Common myeloid progenitor, CD34-positive (primary cell): ENCODE measurements around the gene PRKACA.
"Not testable (repeated sequence)": the region's sequence is repeated elsewhere in the genome, so short reads cannot be mapped to it uniquely, and the experiment has no call there.

Source experiments
- CTCF ChIA-PET: fragments of 350-600 bp; sonication (Branson Sonifier 250); formaldehyde crosslinking; loops from one replicate; lab custom pipeline; 2021; ENCODE audit warnings: antibody characterized with exemption; lab: Charles Lee
- POLR2A ChIA-PET: fragments of 350-600 bp; sonication (Branson Sonifier 250); formaldehyde crosslinking; loops from one replicate; lab custom pipeline; 2021; ENCODE audit warnings: antibody characterized with exemption; lab: Charles Lee
- DNase-seq, 3 donors: peaks; one replicate each; pipeline versions ENCODE4 v3.0.0 to v3.0.0-alpha.2; 2013
- H3K27ac ChIP-seq, 2 experiments: 1 replicate in 1 of 2; 2 replicates in 1 of 2; pipeline ENCODE4 v1.7.0; 2013; ENCODE audit warnings: inconsistent platforms in 2 of 2, low read length in 2 of 2, mild to moderate bottlenecking in 2 of 2, low read depth in 1 of 2, moderate library complexity in 1 of 2; ENCODE audit not compliant: severe bottlenecking in 2 of 2, insufficient read depth in 1 of 2, poor library complexity in 1 of 2
- H3K27me3 ChIP-seq, 5 experiments: replicated peaks in 2 of 5; 1 replicate in 3 of 5; 2 replicates in 2 of 5; pipeline versions ENCODE4 v1.6.1 to v1.7.0; 2013; ENCODE audit warnings: low read length in 4 of 5, mild to moderate bottlenecking in 2 of 5, moderate library complexity in 2 of 5, inconsistent platforms in 1 of 5; ENCODE audit not compliant: insufficient read depth in 5 of 5, control insufficient read depth in 4 of 5
- H3K36me3 ChIP-seq, 4 experiments: 1 replicate in 2 of 4; 2 replicates in 2 of 4; pipeline versions ENCODE4 v1.6.1 to v1.7.0; 2013; ENCODE audit warnings: low read length in 3 of 4, control low read depth in 1 of 4, mild to moderate bottlenecking in 1 of 4; ENCODE audit not compliant: control insufficient read depth in 4 of 4, insufficient read depth in 4 of 4
- H3K4me1 ChIP-seq, 4 experiments: 1 replicate in 3 of 4; 2 replicates in 1 of 4; pipeline versions ENCODE4 v1.6.1 to v1.7.1; 2013; ENCODE audit warnings: low read length in 3 of 4, mild to moderate bottlenecking in 3 of 4, control low read depth in 1 of 4, inconsistent platforms in 1 of 4, moderate library complexity in 1 of 4; ENCODE audit not compliant: control insufficient read depth in 4 of 4, insufficient read depth in 4 of 4; ENCODE audit errors: control extremely low read depth in 1 of 4
- H3K4me3 ChIP-seq, 7 experiments: 1 replicate in 4 of 7; 2 replicates in 3 of 7; pipeline versions ENCODE4 v1.5.1 to v1.7.0; 2013; ENCODE audit warnings: mild to moderate bottlenecking in 7 of 7, low read length in 6 of 7, moderate library complexity in 6 of 7, inconsistent platforms in 2 of 7, low read depth in 2 of 7, control low read depth in 1 of 7; ENCODE audit not compliant: insufficient read depth in 4 of 7, control insufficient read depth in 1 of 7; ENCODE audit errors: extremely low read depth in 1 of 7
- H3K9me3 ChIP-seq, 5 experiments: 1 replicate in 4 of 5; 2 replicates in 1 of 5; pipeline versions ENCODE4 v1.6.1 to v1.7.1; 2013; ENCODE audit warnings: low read length in 4 of 5, mild to moderate bottlenecking in 2 of 5, inconsistent platforms in 1 of 5, low read depth in 1 of 5, moderate library complexity in 1 of 5; ENCODE audit not compliant: control insufficient read depth in 4 of 5, insufficient read depth in 2 of 5; ENCODE audit errors: control extremely low read depth in 1 of 5
- WGBS: methylation state at CpG from one replicate; pipeline ENCODE4 v1.1.5; 2013; ENCODE audit not compliant: insufficient coverage; 5-methylcytosine and 5-hydroxymethylcytosine counted together

PRKACA gene

GRCh38 chr19:14047866-14048265, 69.7 kb downstream of the PRKACA start:
- WGBS: 100% methylated on average over 6 of the region's 10 CpGs
- H3K4me3 ChIP-seq, POLR2A ChIA-PET, DNase-seq, H3K9me3 ChIP-seq, H3K27ac ChIP-seq, H3K4me1 ChIP-seq, H3K27me3 ChIP-seq: not testable (repeated sequence)
- peaks cover 0 to 52% (median 38%) of the 10 kb centered on the region in 4 experiments for H3K36me3 ChIP-seq
- CTCF ChIA-PET: interaction anchor here (0.8 to 6.3 kb wide), 13 partner anchors 8 to 167 kb away, joined by 3 to 46 read pairs (median 4); partner anchors contain the start of genes IL27RA and PALM3

GRCh38 chr19:14042659-14043608, 74.6 kb downstream of the PRKACA start:
- Histone ChIP-seq H3K36me3 (peaks cover 5 to 37% (median 20%) of the 10 kb centered on the region in 4 experiments), H3K27ac (peak overlapping the region; percentile 61 to 87)
- H3K9me3 ChIP-seq, H3K4me1 ChIP-seq, H3K4me3 ChIP-seq, H3K27me3 ChIP-seq: not testable (repeated sequence)
- WGBS: 74% methylated on average over 9 of the region's 19 CpGs
- CTCF ChIA-PET: interaction anchor here (0.6 to 2.9 kb wide), 24 partner anchors 9 to 298 kb away, joined by 3 to 22 read pairs (median 4); partner anchors contain the start of genes IL27RA and RLN3
- POLR2A ChIA-PET: interaction anchor here (0.5 to 1.1 kb wide), 5 partner anchors 11 to 359 kb away, joined by 3 to 5 read pairs (median 3); partner anchors contain the start of gene IL27RA
- peak; percentile 84 to 87 (median 86) for DNase-seq
